Astrocyte (in vitro differentiated cells and primary cell): ENCODE data around the gene ANKS1A. TPM values are rescaled to one million over a fixed set of nuclear protein-coding genes. Genes with fewer than 3 reads are reported as not detected.

Experiments
- DNase-seq: peaks from one replicate; pipeline ENCODE4 v3.0.0-alpha.2; 2010; ENCODE audit warnings: low read depth
- FAIRE-seq: peaks from 2 replicates; lab custom pipeline; 2011; peaks lifted over from hg19 to GRCh38; lab: Jason Lieb, UNC
- H2AFZ ChIP-seq: 2 replicates; pipeline ENCODE4 v1.6.0; 2012; ENCODE audit warnings: low read depth, low read length, inconsistent platforms
- H3K27ac ChIP-seq: 2 replicates; pipeline ENCODE4 v1.5.1; 2011; ENCODE audit warnings: low read depth, low read length, inconsistent platforms
- H3K27me3 ChIP-seq: 2 replicates; pipeline ENCODE4 v1.6.0; 2011; ENCODE audit warnings: low read length, inconsistent platforms; ENCODE audit not compliant: insufficient read depth
- H3K36me3 ChIP-seq: 2 replicates; pipeline ENCODE4 v1.5.1; 2011; ENCODE audit warnings: low read length, inconsistent platforms; ENCODE audit not compliant: insufficient read depth
- H3K4me1 ChIP-seq: 2 replicates; pipeline ENCODE4 v1.5.1; 2011; ENCODE audit warnings: low read length, inconsistent platforms; ENCODE audit not compliant: insufficient read depth
- H3K4me2 ChIP-seq: 2 replicates; pipeline ENCODE4 v1.6.0; 2012; ENCODE audit warnings: low read length, inconsistent platforms
- H3K4me3 ChIP-seq: 2 replicates; pipeline ENCODE4 v1.5.1; 2011; ENCODE audit warnings: low read depth, mild to moderate bottlenecking, low read length, inconsistent platforms; ENCODE audit not compliant: insufficient read depth
- H3K79me2 ChIP-seq: 2 replicates; pipeline ENCODE4 v1.6.0; 2012; ENCODE audit warnings: mild to moderate bottlenecking, low read length, inconsistent platforms; ENCODE audit not compliant: insufficient read depth
- H3K9ac ChIP-seq: 2 replicates; pipeline ENCODE4 v1.6.0; 2012; ENCODE audit warnings: mild to moderate bottlenecking, low read length, inconsistent platforms
- H3K9me3 ChIP-seq: 2 replicates; pipeline ENCODE4 v1.5.1; 2012; ENCODE audit warnings: low read depth, mild to moderate bottlenecking, low read length, inconsistent platforms; ENCODE audit not compliant: insufficient read depth
- H4K20me1 ChIP-seq: 2 replicates; pipeline ENCODE4 v1.6.0; 2012; ENCODE audit warnings: low read length, inconsistent platforms; ENCODE audit not compliant: insufficient read depth
- H3K27ac Mint-ChIP-seq: one replicate; pipeline ENCODE4 v1.8.0; 2021; ENCODE audit warnings: mild to moderate bottlenecking, mixed read lengths; ENCODE audit not compliant: unreplicated experiment
- H3K27me3 Mint-ChIP-seq: one replicate; pipeline ENCODE4 v1.8.0; 2021; ENCODE audit warnings: low read depth, mixed read lengths; ENCODE audit not compliant: unreplicated experiment
- H3K36me3 Mint-ChIP-seq: one replicate; pipeline ENCODE4 v1.8.0; 2021; ENCODE audit warnings: low read depth, mixed read lengths; ENCODE audit not compliant: unreplicated experiment
- H3K4me1 Mint-ChIP-seq: one replicate; pipeline ENCODE4 v1.8.0; 2021; ENCODE audit warnings: low read depth, mixed read lengths; ENCODE audit not compliant: unreplicated experiment
- H3K4me3 Mint-ChIP-seq: one replicate; pipeline ENCODE4 v1.8.0; 2021; ENCODE audit warnings: mild to moderate bottlenecking, moderate library complexity, mixed read lengths; ENCODE audit not compliant: unreplicated experiment
- H3K9me3 Mint-ChIP-seq: one replicate; pipeline ENCODE4 v1.8.0; 2021; ENCODE audit warnings: mild to moderate bottlenecking, mixed read lengths; ENCODE audit not compliant: unreplicated experiment
- EZH2 ChIP-seq: IDR thresholded peaks from 2 replicates; pipeline ENCODE4 v1.6.1; 2012; ENCODE audit warnings: mild to moderate bottlenecking, low read length, inconsistent platforms; ENCODE audit not compliant: insufficient read depth
- total RNA-seq: library from RNA; stranded (reverse); gene quantifications from 2 replicates; pipeline ENCODE4 v1.2.1, GENCODE V29; 2021
- TF ChIP-seq, protein P1 (sequence below): IDR thresholded peaks from 2 replicates; pipeline ENCODE4 v1.5.1; 2011; ENCODE audit warnings: low read depth, mild to moderate bottlenecking, inconsistent platforms, low read length, moderate library complexity; ENCODE audit not compliant: insufficient read depth

Gene ANKS1A
- total RNA-seq, 1 donor from 2014 or later = 18.0 TPM

DNA sequence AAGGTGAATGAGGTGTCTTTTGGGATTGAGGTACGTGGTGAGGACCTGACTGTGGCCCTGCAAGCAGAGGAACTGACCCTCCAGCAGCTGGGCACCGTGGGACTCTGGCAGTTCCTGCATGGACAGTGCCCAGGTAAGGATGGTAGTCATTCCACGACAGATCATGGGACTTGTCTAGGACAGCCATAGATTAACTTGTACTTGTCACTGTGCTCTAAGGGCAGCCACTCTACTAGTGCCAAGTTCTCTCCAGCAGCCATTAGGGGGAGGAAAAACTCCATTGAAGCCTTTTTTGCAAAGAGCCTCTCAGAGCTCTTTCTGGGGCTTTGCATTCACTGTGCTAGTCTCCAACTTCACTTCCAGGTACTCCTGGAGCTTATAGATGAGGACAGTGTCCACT, 21.6 kb upstream of the ANKS1A start:
- no peaks in the 10 kb centered on the region for H3K27me3 Mint-ChIP-seq
- H3K36me3 ChIP-seq = no peaks in the 10 kb centered on the region
- H3K27ac Mint-ChIP-seq = no peak overlapping the region
- TF ChIP-seq EZH2 = no peak
- TF ChIP-seq, protein P1, sequence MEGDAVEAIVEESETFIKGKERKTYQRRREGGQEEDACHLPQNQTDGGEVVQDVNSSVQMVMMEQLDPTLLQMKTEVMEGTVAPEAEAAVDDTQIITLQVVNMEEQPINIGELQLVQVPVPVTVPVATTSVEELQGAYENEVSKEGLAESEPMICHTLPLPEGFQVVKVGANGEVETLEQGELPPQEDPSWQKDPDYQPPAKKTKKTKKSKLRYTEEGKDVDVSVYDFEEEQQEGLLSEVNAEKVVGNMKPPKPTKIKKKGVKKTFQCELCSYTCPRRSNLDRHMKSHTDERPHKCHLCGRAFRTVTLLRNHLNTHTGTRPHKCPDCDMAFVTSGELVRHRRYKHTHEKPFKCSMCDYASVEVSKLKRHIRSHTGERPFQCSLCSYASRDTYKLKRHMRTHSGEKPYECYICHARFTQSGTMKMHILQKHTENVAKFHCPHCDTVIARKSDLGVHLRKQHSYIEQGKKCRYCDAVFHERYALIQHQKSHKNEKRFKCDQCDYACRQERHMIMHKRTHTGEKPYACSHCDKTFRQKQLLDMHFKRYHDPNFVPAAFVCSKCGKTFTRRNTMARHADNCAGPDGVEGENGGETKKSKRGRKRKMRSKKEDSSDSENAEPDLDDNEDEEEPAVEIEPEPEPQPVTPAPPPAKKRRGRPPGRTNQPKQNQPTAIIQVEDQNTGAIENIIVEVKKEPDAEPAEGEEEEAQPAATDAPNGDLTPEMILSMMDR = no peak
- H3K36me3 Mint-ChIP-seq = peaks cover 37% of the 10 kb centered on the region
- no peak overlapping the region for H3K4me2 ChIP-seq
- H4K20me1 ChIP-seq = peaks cover 5% of the 10 kb centered on the region
- no peaks in the 10 kb centered on the region for H3K79me2 ChIP-seq
- no peak overlapping the region for H2AFZ ChIP-seq
- no peak overlapping the region for H3K9ac ChIP-seq
- no peaks in the 10 kb centered on the region for H3K27me3 ChIP-seq
- no peaks in the 10 kb centered on the region for H3K9me3 Mint-ChIP-seq
- H3K4me3 Mint-ChIP-seq = no peak overlapping the region
- FAIRE-seq (no peak), DNase-seq (no peak)
- H3K4me1 Mint-ChIP-seq = peaks cover 2% of the 10 kb centered on the region
- no peak overlapping the region for H3K4me3 ChIP-seq
- no peaks in the 10 kb centered on the region for H3K9me3 ChIP-seq
- H3K4me1 ChIP-seq = no peaks in the 10 kb centered on the region
- H3K27ac ChIP-seq = no peak overlapping the region

DNA sequence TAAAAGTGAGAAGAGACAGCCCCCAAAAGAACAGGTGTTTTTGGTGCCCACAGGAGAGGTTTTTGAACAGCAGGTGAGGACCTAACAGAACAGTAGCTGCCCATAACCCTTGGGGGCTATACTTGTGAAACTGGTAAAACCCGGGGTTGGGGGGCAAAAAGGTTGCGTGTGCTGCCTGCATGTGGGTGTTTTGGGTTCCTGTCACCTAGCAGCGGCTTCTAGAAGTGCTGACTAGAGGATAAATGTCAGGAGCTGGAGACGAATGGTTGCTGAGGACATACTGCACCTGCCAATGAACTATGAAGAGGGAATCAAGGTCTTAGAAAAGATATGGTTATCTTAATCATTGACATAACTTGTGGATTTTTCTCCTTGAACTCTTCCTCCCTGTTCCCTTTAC, 17.2 kb upstream of the ANKS1A start:
- Histone ChIP-seq H3K79me2 (no peaks in the 10 kb centered on the region), H3K36me3 (peaks cover 12% of the 10 kb centered on the region), H3K9ac (no peak overlapping the region), H3K9me3 (no peaks in the 10 kb centered on the region), H4K20me1 (peaks cover 5% of the 10 kb centered on the region), H3K4me2 (no peak overlapping the region), H3K4me3 (no peak overlapping the region), H3K27me3 (no peaks in the 10 kb centered on the region), H3K27ac (no peak overlapping the region), H2AFZ (no peak overlapping the region), H3K4me1 (no peaks in the 10 kb centered on the region)
- Mint-ChIP-seq H3K27me3 (no peaks in the 10 kb centered on the region), H3K4me1 (no peaks in the 10 kb centered on the region), H3K9me3 (no peaks in the 10 kb centered on the region), H3K4me3 (no peak overlapping the region), H3K36me3 (peaks cover 29% of the 10 kb centered on the region), H3K27ac (no peak overlapping the region)
- TF ChIP-seq, protein P1 = no peak
- no peak for TF ChIP-seq EZH2
- no peak for FAIRE-seq
- no peak for DNase-seq

GRCh38 chr6:34872332-34872731, 16.7 kb upstream of the ANKS1A start:
- Mint-ChIP-seq H3K9me3 (no peaks in the 10 kb centered on the region), H3K27ac (no peak overlapping the region), H3K36me3 (peaks cover 24% of the 10 kb centered on the region), H3K4me3 (no peak overlapping the region), H3K4me1 (no peaks in the 10 kb centered on the region), H3K27me3 (no peaks in the 10 kb centered on the region)
- Histone ChIP-seq H4K20me1 (peaks cover 5% of the 10 kb centered on the region), H3K27me3 (no peaks in the 10 kb centered on the region), H3K9ac (no peak overlapping the region), H3K4me2 (no peak overlapping the region), H3K36me3 (peaks cover 12% of the 10 kb centered on the region), H3K4me3 (no peak overlapping the region), H2AFZ (no peak overlapping the region), H3K27ac (no peak overlapping the region), H3K9me3 (no peaks in the 10 kb centered on the region), H3K79me2 (no peaks in the 10 kb centered on the region), H3K4me1 (no peaks in the 10 kb centered on the region)
- no peak for DNase-seq
- TF ChIP-seq, protein P1 = no peak
- TF ChIP-seq EZH2 = no peak
- FAIRE-seq = no peak
